Transverse colon (tissue), 3 donors: Measurements from ENCODE around the gene NAA11.

Experiments
- CTCF ChIP-seq, 5 experiments: fragments of 200-600 bp in 3 of 5; fragments of 450-650 bp in 2 of 5; sonication (generic) in 3 of 5; IDR thresholded peaks; 1 replicate in 2 of 5; 2 replicates in 3 of 5; pipeline ENCODE4 v1.5.1; 2016 to 2017; ENCODE audit warnings: antibody characterized with exemption in 5 of 5, inconsistent platforms in 3 of 5, mild to moderate bottlenecking in 2 of 5, moderate library complexity in 1 of 5
- POLR2A ChIP-seq: fragments of 450-650 bp; IDR thresholded peaks from one replicate; pipeline ENCODE4 v1.6.1; 2016; ENCODE audit warnings: antibody characterized with exemption, mild to moderate bottlenecking, moderate library complexity

- TF ChIP-seq POLR2A: no peak
- no peak for TF ChIP-seq CTCF (IDR thresholded peaks at IDR 0.05)
These were observed 4.9 kb upstream of the NAA11 start for GRCh38 chr4:79330720-79331119.
